ENCODE results near the gene VPS41. TPM values are rescaled to one million over a fixed set of nuclear protein-coding genes. Genes with fewer than 3 reads are reported as not detected.

VPS41 gene
- total and polyA plus RNA-seq, 5 donors from 2014 or later: 45.9 to 60.2 (median 53.3) TPM

DNA sequence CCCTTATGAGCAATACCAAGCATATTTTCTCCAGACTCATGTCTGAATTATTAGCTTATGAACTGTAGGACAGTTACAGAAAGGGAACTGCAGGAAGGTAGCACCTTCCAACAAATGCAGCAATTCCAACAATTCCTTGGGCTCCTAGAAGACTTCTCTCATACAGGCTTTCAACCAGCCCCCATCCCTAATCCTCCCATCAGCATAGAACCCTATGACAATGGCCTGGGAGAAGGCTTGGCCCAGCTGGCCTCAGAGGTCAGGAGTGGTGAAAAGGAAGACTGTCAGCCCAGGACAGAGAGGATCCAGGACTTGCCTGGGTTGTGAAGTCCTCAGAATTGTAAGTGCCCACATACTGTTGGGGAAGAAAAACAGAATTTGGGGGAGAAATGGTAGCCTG, 5.9 kb downstream of the VPS41 start:
- Histone ChIP-seq H3K4me3 (ENCODE audit: low read depth, low read length) (no peak overlapping the region), H3K36me3 (ENCODE audit: control insufficient read depth, insufficient read depth, low read length) (no peaks in the 10 kb centered on the region), H3K27ac (ENCODE audit: insufficient read depth, low read length, poor library complexity, severe bottlenecking) (no peak overlapping the region), H3K9me3 (ENCODE audit: control insufficient read depth in 2 of 2, low read length in 2 of 2) (no peaks in the 10 kb centered on the region), H3K27me3 (ENCODE audit: control insufficient read depth, insufficient read depth, low read length) (no peaks in the 10 kb centered on the region), H3K4me1 (ENCODE audit: control insufficient read depth, insufficient read depth, low read length, poor library complexity, severe bottlenecking) (peaks cover under 1% of the 10 kb centered on the region)
- DNase-seq: no peak
- Mint-ChIP-seq H3K4me1 (peaks cover 36 to 72% (median 51%) of the 10 kb centered on the region in 4 donors), H3K4me3 (peak overlapping the region in 1 of 4 donors; percentile 11), H3K9me3 (no peaks in the 10 kb centered on the region), H3K27me3 (no peaks in the 10 kb centered on the region), H3K27ac (peak overlapping the region in 1 of 3 donors; percentile 36), H3K36me3 (peaks cover 6% of the 10 kb centered on the region)
- ATAC-seq (ENCODE audit: low read depth in 2 of 2): no peak

DNA sequence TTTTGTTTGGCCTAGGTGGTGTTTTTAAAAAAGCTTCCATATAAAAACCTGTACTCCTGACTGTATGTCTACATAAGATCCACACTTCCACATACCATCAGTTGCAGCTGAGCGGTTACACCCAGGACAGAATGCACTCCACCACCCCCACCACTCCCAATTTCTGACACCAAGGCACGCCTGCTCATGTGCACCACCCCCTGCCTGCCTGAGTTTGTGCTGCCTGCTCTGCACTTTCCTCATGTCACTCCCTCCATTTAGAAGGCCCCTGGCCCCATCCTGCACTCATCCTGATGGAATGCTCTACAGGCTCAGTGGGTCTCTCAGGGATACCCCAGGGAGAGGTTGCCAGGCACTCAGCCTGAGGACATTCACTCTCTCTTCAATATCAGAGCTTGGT, 6.5 kb downstream of the VPS41 start:
- H3K4me3 Mint-ChIP-seq: no peak overlapping the region
- Histone ChIP-seq H3K9me3 (ENCODE audit: control insufficient read depth in 2 of 2, low read length in 2 of 2) (no peaks in the 10 kb centered on the region), H3K36me3 (ENCODE audit: control insufficient read depth, insufficient read depth, low read length) (no peaks in the 10 kb centered on the region), H3K4me3 (ENCODE audit: low read depth, low read length) (no peak overlapping the region), H3K27ac (ENCODE audit: insufficient read depth, low read length, poor library complexity, severe bottlenecking) (no peak overlapping the region), H3K4me1 (ENCODE audit: control insufficient read depth, insufficient read depth, low read length, poor library complexity, severe bottlenecking) (no peaks in the 10 kb centered on the region), H3K27me3 (ENCODE audit: control insufficient read depth, insufficient read depth, low read length) (no peaks in the 10 kb centered on the region)
- H3K4me1 Mint-ChIP-seq: peaks cover 40 to 69% (median 48%) of the 10 kb centered on the region in 4 donors
- no peaks in the 10 kb centered on the region for H3K27me3 Mint-ChIP-seq
- H3K9me3 Mint-ChIP-seq: no peaks in the 10 kb centered on the region
- ATAC-seq (ENCODE audit: low read depth in 2 of 2) (no peak), DNase-seq (no peak)
- H3K27ac Mint-ChIP-seq: peak overlapping the region in 2 of 3 donors; percentile 36 to 63
- H3K36me3 Mint-ChIP-seq: peaks cover 10% of the 10 kb centered on the region

DNA sequence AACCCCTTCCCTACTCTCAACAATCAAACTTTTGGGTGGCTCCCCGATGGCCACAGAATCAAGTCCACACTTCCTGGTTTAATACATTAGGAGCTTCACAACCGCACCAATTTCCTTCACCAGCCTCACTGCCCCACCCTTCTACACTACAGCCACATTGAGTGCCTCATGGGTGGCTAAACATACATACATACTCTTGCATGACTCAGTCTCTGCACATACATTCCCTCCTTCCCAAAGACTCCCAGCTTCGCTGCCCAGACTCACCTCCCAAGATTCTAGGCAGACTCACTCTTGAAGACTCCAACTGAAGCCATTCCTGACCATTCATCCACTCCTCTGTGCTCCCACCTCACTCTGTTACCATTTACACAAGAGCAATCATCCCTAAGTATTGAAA, 15.9 kb downstream of the VPS41 start:
- Mint-ChIP-seq H3K36me3 (peaks cover 52% of the 10 kb centered on the region), H3K27ac (no peak overlapping the region), H3K27me3 (no peaks in the 10 kb centered on the region), H3K4me1 (peaks cover 20 to 29% (median 22%) of the 10 kb centered on the region in 4 donors), H3K4me3 (no peak overlapping the region), H3K9me3 (peaks cover 0 to 9% (median 0%) of the 10 kb centered on the region in 7 donors)
- no peak overlapping the region for H3K4me3 ChIP-seq (ENCODE audit: low read depth, low read length)
- no peaks in the 10 kb centered on the region for H3K4me1 ChIP-seq (ENCODE audit: control insufficient read depth, insufficient read depth, low read length, poor library complexity, severe bottlenecking)
- ATAC-seq (ENCODE audit: low read depth in 2 of 2): no peak
- H3K9me3 ChIP-seq (ENCODE audit: control insufficient read depth in 2 of 2, low read length in 2 of 2): no peaks in the 10 kb centered on the region
- H3K27ac ChIP-seq (ENCODE audit: insufficient read depth, low read length, poor library complexity, severe bottlenecking): no peak overlapping the region
- no peaks in the 10 kb centered on the region for H3K27me3 ChIP-seq (ENCODE audit: control insufficient read depth, insufficient read depth, low read length)
- DNase-seq: no peak
- peaks cover 21% of the 10 kb centered on the region for H3K36me3 ChIP-seq (ENCODE audit: control insufficient read depth, insufficient read depth, low read length)

DNA sequence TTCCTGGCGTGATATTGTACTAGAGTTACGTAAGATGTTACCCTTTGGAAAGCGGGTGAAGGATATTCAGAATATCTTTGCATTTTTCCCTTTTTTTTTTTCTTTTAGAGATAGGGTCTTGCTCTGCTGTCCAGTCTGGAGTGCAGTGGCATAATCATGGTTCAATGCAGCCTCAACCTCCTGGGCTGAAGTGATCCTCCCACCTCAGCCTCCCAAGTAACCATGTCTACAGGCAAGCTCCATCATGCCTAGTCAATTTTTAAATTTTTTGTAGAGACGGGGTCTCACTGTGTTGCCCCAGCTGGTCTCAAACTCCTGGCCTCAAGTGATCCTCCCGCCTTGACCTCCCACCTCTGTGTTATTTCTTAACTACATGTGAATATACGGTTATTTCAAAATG, 18.4 kb downstream of the VPS41 start:
- Histone ChIP-seq H3K4me1 (ENCODE audit: control insufficient read depth, insufficient read depth, low read length, poor library complexity, severe bottlenecking) (no peaks in the 10 kb centered on the region), H3K36me3 (ENCODE audit: control insufficient read depth, insufficient read depth, low read length) (peaks cover 11% of the 10 kb centered on the region), H3K27me3 (ENCODE audit: control insufficient read depth, insufficient read depth, low read length) (no peaks in the 10 kb centered on the region), H3K4me3 (ENCODE audit: low read depth, low read length) (no peak overlapping the region), H3K9me3 (ENCODE audit: control insufficient read depth in 2 of 2, low read length in 2 of 2) (no peaks in the 10 kb centered on the region), H3K27ac (ENCODE audit: insufficient read depth, low read length, poor library complexity, severe bottlenecking) (no peak overlapping the region)
- Mint-ChIP-seq H3K27ac (no peak overlapping the region), H3K9me3 (peaks cover 0 to 11% (median 4%) of the 10 kb centered on the region in 7 donors), H3K27me3 (no peaks in the 10 kb centered on the region), H3K4me3 (no peak overlapping the region), H3K4me1 (peaks cover 21 to 31% (median 25%) of the 10 kb centered on the region in 4 donors), H3K36me3 (peaks cover 46% of the 10 kb centered on the region)
- DNase-seq (no peak), ATAC-seq (ENCODE audit: low read depth in 2 of 2) (no peak)

DNA sequence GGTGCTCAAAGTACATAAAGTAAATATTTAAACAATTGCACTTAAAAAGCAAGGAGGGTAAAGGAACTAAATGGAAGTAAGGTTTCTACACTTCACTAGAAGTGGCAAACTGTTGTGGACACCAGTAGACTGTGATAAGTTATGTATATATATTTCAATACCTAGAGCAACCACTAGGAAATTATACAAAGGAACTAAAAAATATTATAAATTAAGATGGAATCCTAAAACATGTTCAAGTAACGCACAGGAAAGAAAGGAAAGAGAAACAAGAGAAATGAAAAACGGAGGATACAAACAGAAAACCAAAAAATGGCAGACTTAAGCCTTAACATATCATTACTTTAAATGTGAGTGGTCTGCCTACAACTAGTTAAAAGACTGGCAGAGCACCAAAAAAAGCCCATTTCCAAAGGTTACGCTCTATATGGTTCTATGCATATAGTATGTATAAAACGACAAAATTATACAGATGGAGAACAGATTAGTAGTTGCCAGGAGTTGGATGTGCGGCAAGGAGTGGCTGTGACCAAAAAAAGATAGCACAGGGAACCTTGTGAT, 19.0 kb downstream of the VPS41 start:
- H3K27me3 ChIP-seq (ENCODE audit: control insufficient read depth, insufficient read depth, low read length): no peaks in the 10 kb centered on the region
- ATAC-seq (ENCODE audit: low read depth in 2 of 2): no peak
- peaks cover 0 to 11% (median 4%) of the 10 kb centered on the region in 7 donors for H3K9me3 Mint-ChIP-seq
- no peaks in the 10 kb centered on the region for H3K4me1 ChIP-seq (ENCODE audit: control insufficient read depth, insufficient read depth, low read length, poor library complexity, severe bottlenecking)
- peaks cover 21 to 30% (median 28%) of the 10 kb centered on the region in 4 donors for H3K4me1 Mint-ChIP-seq
- no peaks in the 10 kb centered on the region for H3K9me3 ChIP-seq (ENCODE audit: control insufficient read depth in 2 of 2, low read length in 2 of 2)
- no peak for DNase-seq
- no peak overlapping the region for H3K4me3 ChIP-seq (ENCODE audit: low read depth, low read length)
- H3K27ac Mint-ChIP-seq: no peak overlapping the region
- no peak overlapping the region for H3K4me3 Mint-ChIP-seq
- H3K36me3 Mint-ChIP-seq: peaks cover 46% of the 10 kb centered on the region
- H3K27ac ChIP-seq (ENCODE audit: insufficient read depth, low read length, poor library complexity, severe bottlenecking): no peak overlapping the region
- peaks cover 9% of the 10 kb centered on the region for H3K36me3 ChIP-seq (ENCODE audit: control insufficient read depth, insufficient read depth, low read length)
- no peaks in the 10 kb centered on the region for H3K27me3 Mint-ChIP-seq

DNA sequence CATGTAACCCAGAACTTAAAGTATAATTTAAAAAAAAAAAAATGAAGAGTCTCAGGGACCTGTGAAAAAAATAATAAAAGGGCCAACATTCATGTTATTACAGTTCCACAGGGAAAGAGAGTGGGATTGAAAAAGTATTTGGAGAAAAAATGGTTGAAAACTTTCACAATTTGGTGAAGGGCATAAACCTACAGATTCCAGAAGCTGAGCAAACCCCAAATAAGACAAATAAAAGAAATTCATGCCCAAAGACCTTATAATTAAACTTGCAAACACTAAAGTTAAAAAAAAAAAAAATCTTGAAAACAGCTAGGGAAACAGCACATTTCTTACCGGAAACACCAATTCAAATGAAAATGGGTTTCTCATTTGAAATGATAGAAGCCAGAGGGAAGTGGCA, 19.9 kb downstream of the VPS41 start:
- no peaks in the 10 kb centered on the region for H3K27me3 ChIP-seq (ENCODE audit: control insufficient read depth, insufficient read depth, low read length)
- H3K27ac ChIP-seq (ENCODE audit: insufficient read depth, low read length, poor library complexity, severe bottlenecking): no peak overlapping the region
- H3K4me3 Mint-ChIP-seq: no peak overlapping the region
- no peak overlapping the region for H3K27ac Mint-ChIP-seq
- no peak overlapping the region for H3K4me3 ChIP-seq (ENCODE audit: low read depth, low read length)
- peaks cover 9% of the 10 kb centered on the region for H3K36me3 ChIP-seq (ENCODE audit: control insufficient read depth, insufficient read depth, low read length)
- peaks cover 18 to 31% (median 26%) of the 10 kb centered on the region in 4 donors for H3K4me1 Mint-ChIP-seq
- H3K9me3 Mint-ChIP-seq: peaks cover 0 to 11% (median 4%) of the 10 kb centered on the region in 7 donors
- ATAC-seq (ENCODE audit: low read depth in 2 of 2) (no peak), DNase-seq (no peak)
- H3K9me3 ChIP-seq (ENCODE audit: control insufficient read depth in 2 of 2, low read length in 2 of 2): no peaks in the 10 kb centered on the region
- H3K27me3 Mint-ChIP-seq: no peaks in the 10 kb centered on the region
- peaks cover 41% of the 10 kb centered on the region for H3K36me3 Mint-ChIP-seq
- no peaks in the 10 kb centered on the region for H3K4me1 ChIP-seq (ENCODE audit: control insufficient read depth, insufficient read depth, low read length, poor library complexity, severe bottlenecking)

DNA sequence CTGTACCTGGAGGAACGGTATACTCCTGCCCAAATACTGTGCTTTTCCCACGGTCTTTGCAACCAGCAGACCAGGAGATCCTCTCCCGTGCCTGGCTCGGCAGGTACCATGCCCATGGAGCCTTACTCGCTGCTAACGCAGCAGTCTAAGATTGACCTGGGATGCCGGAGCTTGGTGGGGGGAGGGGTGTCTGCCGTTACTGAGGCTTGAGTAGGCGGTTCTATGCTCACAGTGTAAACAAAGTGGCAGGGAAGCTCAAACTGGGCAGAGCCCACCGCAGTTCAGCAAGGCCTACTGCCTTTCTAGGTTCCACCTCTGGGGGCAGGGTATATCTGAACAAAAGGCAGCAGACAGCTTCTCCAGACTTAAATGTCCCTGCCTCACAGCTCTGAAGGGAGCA, 22.7 kb downstream of the VPS41 start:
- peaks cover 0 to 11% (median 2%) of the 10 kb centered on the region in 7 donors for H3K9me3 Mint-ChIP-seq
- no peak overlapping the region for H3K27ac Mint-ChIP-seq
- Histone ChIP-seq H3K27ac (ENCODE audit: insufficient read depth, low read length, poor library complexity, severe bottlenecking) (no peak overlapping the region), H3K4me3 (ENCODE audit: low read depth, low read length) (no peak overlapping the region), H3K36me3 (ENCODE audit: control insufficient read depth, insufficient read depth, low read length) (peaks cover 4% of the 10 kb centered on the region), H3K9me3 (ENCODE audit: control insufficient read depth in 2 of 2, low read length in 2 of 2) (no peaks in the 10 kb centered on the region), H3K4me1 (ENCODE audit: control insufficient read depth, insufficient read depth, low read length, poor library complexity, severe bottlenecking) (no peaks in the 10 kb centered on the region), H3K27me3 (ENCODE audit: control insufficient read depth, insufficient read depth, low read length) (no peaks in the 10 kb centered on the region)
- H3K4me3 Mint-ChIP-seq: no peak overlapping the region
- H3K4me1 Mint-ChIP-seq: peaks cover 16 to 38% (median 30%) of the 10 kb centered on the region in 4 donors
- DNase-seq (no peak), ATAC-seq (ENCODE audit: low read depth in 2 of 2) (no peak)
- H3K36me3 Mint-ChIP-seq: peaks cover 39% of the 10 kb centered on the region
- H3K27me3 Mint-ChIP-seq: no peaks in the 10 kb centered on the region

DNA sequence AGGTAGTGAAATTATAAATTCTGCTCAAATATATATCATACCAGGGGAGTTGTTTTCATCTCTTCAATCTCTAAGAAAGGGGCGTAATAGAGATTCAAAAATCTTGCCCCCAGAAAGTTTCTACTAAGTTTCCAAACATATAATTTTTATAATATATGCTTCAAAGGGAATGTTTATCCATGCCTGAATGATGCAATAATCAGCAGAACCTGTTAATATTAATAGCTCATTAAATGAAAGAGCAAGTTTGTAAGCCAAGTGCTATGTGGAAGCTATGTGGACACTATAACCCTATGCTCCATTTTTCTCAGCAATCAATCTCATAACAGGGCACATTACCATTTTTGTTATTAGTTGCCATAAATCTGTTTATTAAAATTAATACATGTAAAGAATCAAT, 25.3 kb downstream of the VPS41 start:
- ATAC-seq (ENCODE audit: low read depth in 2 of 2) (no peak), DNase-seq (no peak)
- peaks cover 0 to 7% (median 2%) of the 10 kb centered on the region in 7 donors for H3K9me3 Mint-ChIP-seq
- Histone ChIP-seq H3K9me3 (ENCODE audit: control insufficient read depth in 2 of 2, low read length in 2 of 2) (no peaks in the 10 kb centered on the region), H3K4me1 (ENCODE audit: control insufficient read depth, insufficient read depth, low read length, poor library complexity, severe bottlenecking) (no peaks in the 10 kb centered on the region), H3K27me3 (ENCODE audit: control insufficient read depth, insufficient read depth, low read length) (no peaks in the 10 kb centered on the region), H3K4me3 (ENCODE audit: low read depth, low read length) (no peak overlapping the region), H3K27ac (ENCODE audit: insufficient read depth, low read length, poor library complexity, severe bottlenecking) (no peak overlapping the region), H3K36me3 (ENCODE audit: control insufficient read depth, insufficient read depth, low read length) (no peaks in the 10 kb centered on the region)
- H3K4me3 Mint-ChIP-seq: no peak overlapping the region
- peaks cover 33% of the 10 kb centered on the region for H3K36me3 Mint-ChIP-seq
- H3K4me1 Mint-ChIP-seq: peaks cover 35 to 50% (median 41%) of the 10 kb centered on the region in 4 donors
- no peak overlapping the region for H3K27ac Mint-ChIP-seq
- H3K27me3 Mint-ChIP-seq: no peaks in the 10 kb centered on the region

Measured in CD4-positive, CD25-positive, alpha-beta regulatory T cell (primary cell).